H1 (cell line): ENCODE data around the gene HPN. TPM values are rescaled to one million over a fixed set of nuclear protein-coding genes. Genes with fewer than 3 reads are reported as not detected.
A peak's percentile ranks its signal among the peaks of the same experiment; 100 is the strongest.

Experiments used
- CTCF ChIA-PET: fragments of 300-600 bp; sonication (Branson Sonifier 250); formaldehyde crosslinking; loops from one replicate; lab custom pipeline; 2021; ENCODE audit not compliant: partially characterized antibody; lab: Charles Lee
- POLR2A ChIA-PET: fragments of 300-600 bp; sonication (Branson Sonifier 250); formaldehyde crosslinking; loops from one replicate; lab custom pipeline; 2021; ENCODE audit warnings: inconsistent platforms; ENCODE audit not compliant: partially characterized antibody; lab: Charles Lee
- DNase-seq, 2 experiments: peaks; one replicate each; pipeline versions ENCODE4 v3.0.0 to v3.0.0-alpha.2; 2010 to 2022; ENCODE audit warnings: low spot score in 2 of 2, low read depth in 1 of 2, mixed read lengths in 1 of 2
- FAIRE-seq: peaks from 2 replicates; lab custom pipeline; 2011; peaks lifted over from hg19 to GRCh38; lab: Jason Lieb, UNC
- H2AFZ ChIP-seq: 2 replicates; pipeline ENCODE4 v1.8.1; 2012; ENCODE audit warnings: low read length, inconsistent platforms
- H2AK5ac ChIP-seq: 2 replicates; pipeline ENCODE4 v1.6.1; 2013; ENCODE audit warnings: low read depth, low read length
- H2BK120ac ChIP-seq: replicated peaks from 2 replicates; pipeline ENCODE3; 2013; ENCODE audit warnings: low read depth, low read length, inconsistent platforms
- H2BK12ac ChIP-seq: 2 replicates; pipeline ENCODE4 v1.6.1; 2013; ENCODE audit warnings: low read depth, low read length
- H2BK15ac ChIP-seq: 2 replicates; pipeline ENCODE4 v1.6.1; 2013; ENCODE audit warnings: low read length
- H2BK20ac ChIP-seq: 2 replicates; pipeline ENCODE4 v1.6.1; 2013; ENCODE audit warnings: low read length
- H2BK5ac ChIP-seq: 2 replicates; pipeline ENCODE4 v1.6.1; 2013; ENCODE audit warnings: low read depth, low read length
- H3K14ac ChIP-seq: 2 replicates; pipeline ENCODE4 v1.6.1; 2013; ENCODE audit warnings: inconsistent platforms; ENCODE audit not compliant: insufficient read length
- H3K18ac ChIP-seq: 2 replicates; pipeline ENCODE4 v1.6.1; 2013; ENCODE audit warnings: low read length; ENCODE audit errors: extremely low read depth
- H3K23ac ChIP-seq: 2 replicates; pipeline ENCODE4 v1.6.1; 2013; ENCODE audit warnings: inconsistent platforms; ENCODE audit not compliant: insufficient read length
- H3K23me2 ChIP-seq: 2 replicates; pipeline ENCODE4 v1.6.1; 2013; ENCODE audit warnings: low read depth, low read length
- H3K27ac ChIP-seq: 2 replicates; pipeline ENCODE4 v1.6.1; 2011; ENCODE audit warnings: low read depth, low read length, inconsistent platforms
- H3K27me3 ChIP-seq, 4 experiments: replicated peaks in 1 of 4; 1 replicate in 1 of 4; 2 replicates in 3 of 4; pipeline versions ENCODE4 v1.6.1 to v1.8.1; 2011 to 2013; ENCODE audit warnings: low read length in 3 of 4, mild to moderate bottlenecking in 3 of 4, inconsistent platforms in 2 of 4, mixed read lengths in 2 of 4, moderate library complexity in 1 of 4; ENCODE audit not compliant: control insufficient read depth in 3 of 4, insufficient read depth in 3 of 4; ENCODE audit errors: extremely low read depth in 1 of 4
- H3K36me3 ChIP-seq, 4 experiments: 2 replicates each; pipeline versions ENCODE4 v1.6.1 to v1.8.1; 2011 to 2013; ENCODE audit warnings: mild to moderate bottlenecking in 4 of 4, low read length in 3 of 4, moderate library complexity in 2 of 4, control low read depth in 1 of 4, inconsistent platforms in 1 of 4; ENCODE audit not compliant: insufficient read depth in 4 of 4, control insufficient read depth in 2 of 4
- H3K4ac ChIP-seq: replicated peaks from 2 replicates; pipeline ENCODE3; 2013; ENCODE audit warnings: low read length, low read depth, mixed read lengths, inconsistent platforms; ENCODE audit not compliant: insufficient read length
- H3K4me1 ChIP-seq, 4 experiments: replicated peaks in 1 of 4; 1 replicate in 1 of 4; 2 replicates in 3 of 4; pipeline versions ENCODE4 v1.6.1 to v1.8.1; 2011 to 2013; ENCODE audit warnings: low read length in 3 of 4, inconsistent platforms in 2 of 4, mixed read lengths in 1 of 4; ENCODE audit not compliant: insufficient read depth in 4 of 4, control insufficient read depth in 3 of 4
- H3K4me2 ChIP-seq, 2 experiments: 2 replicates each; pipeline versions ENCODE4 v1.6.1 to v1.8.1; 2011 to 2013; ENCODE audit warnings: low read depth in 2 of 2, low read length in 2 of 2, control low read depth in 1 of 2, inconsistent platforms in 1 of 2, mild to moderate bottlenecking in 1 of 2; ENCODE audit not compliant: insufficient read depth in 1 of 2
- H3K4me3 ChIP-seq, 4 experiments: fragments of 200-600, 300-600 bp in 1 of 4; sonication (generic), shearing (Covaris generic), sonication (Bioruptor Twin) in 1 of 4; 2 replicates each; pipeline versions ENCODE4 v1.5.1 to v1.8.1; 2011 to 2016; ENCODE audit warnings: low read length in 4 of 4, low read depth in 3 of 4, control low read depth in 2 of 4, inconsistent platforms in 2 of 4, mild to moderate bottlenecking in 2 of 4, mixed read lengths in 1 of 4, moderate library complexity in 1 of 4; ENCODE audit not compliant: insufficient read depth in 2 of 4; ENCODE audit errors: extremely low read depth in 1 of 4
- H3K56ac ChIP-seq: replicated peaks from 2 replicates; pipeline ENCODE3; 2013; ENCODE audit warnings: low read depth, mild to moderate bottlenecking, mixed read lengths, low read length, inconsistent platforms; ENCODE audit not compliant: insufficient read length
- H3K79me1 ChIP-seq: 2 replicates; pipeline ENCODE4 v1.6.1; 2013; ENCODE audit warnings: low read depth, low read length, control low read depth
- H3K79me2 ChIP-seq, 2 experiments: 2 replicates each; pipeline versions ENCODE4 v1.6.1 to v1.8.1; 2012 to 2013; ENCODE audit warnings: low read length in 2 of 2, mild to moderate bottlenecking in 2 of 2, inconsistent platforms in 1 of 2; ENCODE audit not compliant: insufficient read depth in 2 of 2, control insufficient read depth in 1 of 2
- H3K9ac ChIP-seq, 4 experiments: replicated peaks in 1 of 4; 1 replicate in 1 of 4; 2 replicates in 3 of 4; pipeline versions ENCODE4 v1.6.1 to v1.8.1; 2011 to 2013; ENCODE audit warnings: low read depth in 3 of 4, low read length in 3 of 4, control low read depth in 2 of 4, mild to moderate bottlenecking in 2 of 4, moderate library complexity in 2 of 4, inconsistent platforms in 1 of 4; ENCODE audit errors: extremely low read depth in 1 of 4
- H3K9me3 ChIP-seq, 2 experiments: 2 replicates each; pipeline versions ENCODE4 v1.6.1 to v1.8.1; 2012 to 2013; ENCODE audit warnings: mild to moderate bottlenecking in 2 of 2, moderate library complexity in 2 of 2, control low read depth in 1 of 2, inconsistent platforms in 1 of 2, low read depth in 1 of 2, low read length in 1 of 2, mixed read lengths in 1 of 2; ENCODE audit not compliant: insufficient read depth in 2 of 2
- H4K20me1 ChIP-seq, 2 experiments: replicated peaks in 1 of 2; 2 replicates each; pipeline versions ENCODE3 to v1.8.1; 2011 to 2013; ENCODE audit warnings: inconsistent platforms in 2 of 2, low read length in 2 of 2, mild to moderate bottlenecking in 1 of 2; ENCODE audit not compliant: insufficient read depth in 2 of 2, control insufficient read depth in 1 of 2
- H4K5ac ChIP-seq: 2 replicates; pipeline ENCODE4 v1.6.1; 2013; ENCODE audit warnings: low read length, low read depth, mixed read lengths, inconsistent platforms; ENCODE audit not compliant: insufficient read length
- H4K8ac ChIP-seq: 2 replicates; pipeline ENCODE4 v1.8.0; 2013; ENCODE audit warnings: mild to moderate bottlenecking, moderate library complexity, low read length, inconsistent platforms; ENCODE audit not compliant: insufficient read depth; ENCODE audit errors: extremely low read depth
- H4K91ac ChIP-seq: replicated peaks from 2 replicates; pipeline ENCODE3; 2013; ENCODE audit warnings: low read length, mixed read lengths, inconsistent platforms; ENCODE audit not compliant: insufficient read length
- ASH2L ChIP-seq: fragments of 200-600, 300-600 bp; sonication (generic); IDR thresholded peaks from one replicate; pipeline ENCODE4 v1.7.1; 2017; ENCODE audit warnings: low read length
- EP300 ChIP-seq, 2 experiments: IDR thresholded peaks; 1 replicate in 1 of 2; 2 replicates in 1 of 2; pipeline ENCODE4 v1.6.1; 2011 to 2012; ENCODE audit warnings: low read depth in 2 of 2, low read length in 2 of 2, mild to moderate bottlenecking in 2 of 2, borderline replicate concordance in 1 of 2, inconsistent platforms in 1 of 2, moderate library complexity in 1 of 2
- JUN ChIP-seq: IDR thresholded peaks from 2 replicates; pipeline ENCODE4 v1.6.1; 2011; ENCODE audit warnings: low read depth, mild to moderate bottlenecking, improper control_type of control experiment, low read length
- KDM5A ChIP-seq: fragments of 200-600 bp; IDR thresholded peaks from 2 replicates; pipeline ENCODE4 v1.7.1; 2012; ENCODE audit warnings: mild to moderate bottlenecking, low read length, inconsistent platforms, mixed read lengths
- POLR2A ChIP-seq, 2 experiments: IDR thresholded peaks; 1 replicate in 1 of 2; 2 replicates in 1 of 2; pipeline ENCODE4 v1.6.1; 2011; ENCODE audit warnings: low read depth in 2 of 2, low read length in 2 of 2, mild to moderate bottlenecking in 2 of 2; ENCODE audit errors: control extremely low read depth in 1 of 2
- SIN3A ChIP-seq, 2 experiments: IDR thresholded peaks in 1 of 2; conservative IDR thresholded peaks in 1 of 2; 2 replicates each; pipeline ENCODE4 v1.6.1; 2011 to 2012; ENCODE audit warnings: low read length in 2 of 2, improper control_type of control experiment in 1 of 2, low read depth in 1 of 2, mild to moderate bottlenecking in 1 of 2
- TEAD4 ChIP-seq: IDR thresholded peaks from 2 replicates; pipeline ENCODE4 v1.6.1; 2012; ENCODE audit warnings: low read depth, low read length, inconsistent platforms, mixed read lengths
- WGBS, 2 experiments: shearing (Covaris generic) in 1 of 2; methylation state at CpG; one replicate each; pipeline versions ENCODE4 v1.1.6 to v1.1.7; 2013 to 2015; ENCODE audit warnings: low lambda C conversion rate in 2 of 2, mixed read lengths in 2 of 2, inconsistent platforms in 1 of 2, low coverage in 1 of 2, missing lambda C conversion rate in 1 of 2; ENCODE audit not compliant: insufficient replicate concordance in 2 of 2, insufficient coverage in 1 of 2, insufficient read length in 1 of 2; ENCODE audit errors: extremely low coverage in 1 of 2, missing lambda C conversion rate in 1 of 2; 5-methylcytosine and 5-hydroxymethylcytosine counted together
- polyA plus RNA-seq, 7 experiments: library from polyadenylated mRNA; depleted of rRNA in 3 of 7; stranded (reverse) in 5 of 7; unstranded in 2 of 7; fragments of >200 nt in 5 of 7; fragments of 200-250 nt in 2 of 7; gene quantifications; 1 replicate in 5 of 7; 2 replicates in 1 of 7; 4 replicates in 1 of 7; pipeline versions ENCODE4 v1.2.1 to v1.2.3, GENCODE V29; 2011 to 2013; ENCODE audit warnings: missing spikeins in 2 of 7, mixed read lengths in 2 of 7
- total RNA-seq: library from RNA; stranded (reverse); fragmentation: NEBNext Ultra II Directional; extraction: Animal tissue kit (Norgen Biotek cat#: 25700); gene quantifications from 2 replicates; pipeline ENCODE4 v1.2.1, GENCODE V29; 2021
- TF ChIP-seq, protein P1 (sequence below): IDR thresholded peaks from 2 replicates; pipeline ENCODE4 v1.6.1; 2012; ENCODE audit warnings: low read length, inconsistent platforms

The HPN gene
- total and polyA plus RNA-seq, 2 of the 8 experiments (the other 6 are each of a cell fraction or from before 2014, with no cell fraction given) = 14.7 to 33.7 TPM

DNA sequence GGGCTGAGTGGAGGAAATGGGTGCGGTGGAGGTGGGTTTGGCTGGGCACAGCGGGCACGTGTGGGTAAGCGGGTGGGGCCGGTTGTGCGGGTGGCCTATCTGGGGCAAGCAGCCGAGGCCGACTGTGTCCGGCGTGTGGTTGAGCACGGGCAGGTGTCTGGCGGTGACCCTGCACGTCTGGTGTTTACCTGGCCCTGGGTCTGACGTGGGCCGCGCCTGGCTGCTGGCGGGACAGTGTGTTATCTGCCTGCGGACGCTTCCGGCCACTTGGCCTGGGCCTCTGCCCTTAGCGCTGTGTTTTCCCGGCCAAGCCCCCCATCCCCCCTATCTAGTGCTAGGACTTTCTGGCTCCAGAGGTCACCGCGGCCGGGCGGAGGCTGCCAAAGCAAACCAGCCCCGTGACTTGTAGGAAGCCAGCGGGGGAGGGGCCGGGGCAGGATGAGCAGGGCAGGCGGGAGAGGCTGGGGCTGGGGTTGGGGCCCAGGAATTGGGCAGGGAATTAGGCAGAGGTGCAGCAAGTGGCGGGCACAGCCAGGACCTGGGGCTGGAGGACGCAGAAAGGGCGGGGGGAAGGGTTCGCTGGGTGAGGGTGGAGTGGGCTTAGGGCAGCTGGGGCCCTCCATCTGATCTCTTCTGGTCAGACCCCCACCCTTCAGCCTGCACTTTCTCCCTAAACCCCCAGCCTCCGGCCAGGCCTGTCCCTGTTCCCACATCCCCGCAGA, 534 bp upstream of the HPN start:
- Histone ChIP-seq H3K4me1 (peaks cover 5 to 39% (median 25%) of the 10 kb centered on the region in 4 experiments), H3K14ac (no peak overlapping the region), H3K23me2 (peaks cover 7% of the 10 kb centered on the region; the same call in 1 of the 2 replicates), H2AFZ (no peak overlapping the region), H3K18ac (peak overlapping the region; percentile 72), H3K79me2 (peaks cover 0 to 12% of the 10 kb centered on the region in 2 experiments; a peak in 1 of 4 replicates), H4K8ac (peak overlapping the region; percentile 75), H3K4me2 (peak overlapping the region; percentile 79 to 83), H3K9me3 (no peaks in the 10 kb centered on the region), H2AK5ac (0 out of 2 replicates have a peak overlapping the region, but pooled peaks have one; percentile 10), H2BK120ac (peak overlapping the region; percentile 1), H4K5ac (peak overlapping the region; percentile 59), H3K36me3 (no peaks in the 10 kb centered on the region; a peak in 1 of 8 replicates), H3K56ac (peak overlapping the region; percentile 72), H3K4me3 (peak overlapping the region; percentile 3 to 66 (median 20); a peak in 4 of 8 replicates), H3K4ac (peak overlapping the region; percentile 10), H3K27me3 (no peaks in the 10 kb centered on the region), H3K9ac (peak overlapping the region in 3 of 4 experiments; percentile 12 to 58 (median 56); a peak in 5 of 7 replicates), H4K91ac (peak overlapping the region; percentile 98), H2BK12ac (peak overlapping the region; percentile 97), H3K23ac (no peak overlapping the region), H2BK20ac (0 out of 2 replicates have a peak overlapping the region, but pooled peaks have one; percentile 90), H2BK15ac (peak overlapping the region; percentile 95; the same call in 1 of the 2 replicates), H3K79me1 (no peaks in the 10 kb centered on the region), H4K20me1 (peaks cover 2 to 5% of the 10 kb centered on the region in 2 experiments), H2BK5ac (peak overlapping the region; percentile 93; the same call in 1 of the 2 replicates), H3K27ac (peak overlapping the region; percentile 80; the same call in 1 of the 2 replicates)
- FAIRE-seq (no peak), DNase-seq (peak in 1 of 2 experiments; percentile 86)
- WGBS, 2 experiments = 21% methylated on average over 30 of the region's 36 CpGs; no CpG with 5 or more reads in 1 of the 2 experiments
- ChIA-PET CTCF (interaction anchor here (0.7 to 3.7 kb wide), 2 partner anchors 8 to 95 kb away, joined by 4 to 36 read pairs; partner anchors contain the start of gene LGI4), POLR2A (interaction anchor here (0.8 to 1.6 kb wide), 5 partner anchors 11 to 41 kb away, joined by 3 to 12 read pairs (median 5); partner anchors contain the start of gene SCN1B)
- TF ChIP-seq KDM5A (no peak), ASH2L (peak; percentile 79), TEAD4 (no peak), EP300 (IDR thresholded peaks at IDR 0.05; ENCODE audit: borderline replicate concordance in 1 of 2, low read depth in 2 of 2, low read length in 2 of 2) (0 out of 3 replicates have a peak, but pooled peaks of 1 of the 2 experiments have one; percentile 16), SIN3A (conservative IDR thresholded peaks at IDR 0.05 in 1 of 2, IDR thresholded peaks at IDR 0.05 in 1 of 2; ENCODE audit: low read depth in 1 of 2, low read length in 2 of 2) (peak in 1 of 2 experiments; percentile 63; a peak in 2 of 4 replicates), JUN (no peak), POLR2A (IDR thresholded peaks at IDR 0.05; ENCODE audit: control extremely low read depth in 1 of 2, low read depth in 2 of 2, low read length in 2 of 2) (peak in 1 of 2 experiments; percentile 78; a peak in 2 of 3 replicates)
- TF ChIP-seq, protein P1, sequence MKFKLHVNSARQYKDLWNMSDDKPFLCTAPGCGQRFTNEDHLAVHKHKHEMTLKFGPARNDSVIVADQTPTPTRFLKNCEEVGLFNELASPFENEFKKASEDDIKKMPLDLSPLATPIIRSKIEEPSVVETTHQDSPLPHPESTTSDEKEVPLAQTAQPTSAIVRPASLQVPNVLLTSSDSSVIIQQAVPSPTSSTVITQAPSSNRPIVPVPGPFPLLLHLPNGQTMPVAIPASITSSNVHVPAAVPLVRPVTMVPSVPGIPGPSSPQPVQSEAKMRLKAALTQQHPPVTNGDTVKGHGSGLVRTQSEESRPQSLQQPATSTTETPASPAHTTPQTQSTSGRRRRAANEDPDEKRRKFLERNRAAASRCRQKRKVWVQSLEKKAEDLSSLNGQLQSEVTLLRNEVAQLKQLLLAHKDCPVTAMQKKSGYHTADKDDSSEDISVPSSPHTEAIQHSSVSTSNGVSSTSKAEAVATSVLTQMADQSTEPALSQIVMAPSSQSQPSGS = no peak
